Measurements from ENCODE around the gene THSD4.

The THSD4 gene

GRCh38 chr15:71746719-71747118 lies 631.4 kb downstream of the THSD4 start:
- DNase-seq: no peak

GRCh38 chr15:71747128-71748083 lies 632.1 kb downstream of the THSD4 start:
- no peak for DNase-seq

GRCh38 chr15:71748293-71748718 lies 633.0 kb downstream of the THSD4 start:
- no peak for DNase-seq

- no peak for DNase-seq
Measured at GRCh38 chr15:71749500-71749899, 634.2 kb downstream of the THSD4 start.

GRCh38 chr15:71752128-71752527 lies 636.9 kb downstream of the THSD4 start:
- DNase-seq: no peak

GRCh38 chr15:71752604-71753289 lies 637.5 kb downstream of the THSD4 start:
- DNase-seq: no peak

- DNase-seq: no peak
Measured at GRCh38 chr15:71753346-71753745, 638.1 kb downstream of the THSD4 start.

GRCh38 chr15:71754660-71755059 lies 639.4 kb downstream of the THSD4 start:
- DNase-seq: no peak

GRCh38 chr15:71755092-71755970 lies 640.1 kb downstream of the THSD4 start:
- DNase-seq: no peak

- DNase-seq: no peak
Measured at GRCh38 chr15:71756599-71757352, 641.5 kb downstream of the THSD4 start.

- DNase-seq: no peak
Measured at GRCh38 chr15:71757741-71758530, 642.7 kb downstream of the THSD4 start.

GRCh38 chr15:71758711-71759110 lies 643.4 kb downstream of the THSD4 start:
- no peak for DNase-seq

- DNase-seq: no peak
Measured at GRCh38 chr15:71760852-71761251, 645.6 kb downstream of the THSD4 start.

- no peak for DNase-seq
Measured at GRCh38 chr15:71761649-71762048, 646.4 kb downstream of the THSD4 start.

- DNase-seq: no peak
Measured at GRCh38 chr15:71768184-71768583, 652.9 kb downstream of the THSD4 start.

GRCh38 chr15:71773206-71773859 lies 658.1 kb downstream of the THSD4 start:
- no peak for DNase-seq

- no peak for DNase-seq
Measured at GRCh38 chr15:71775856-71776255, 660.6 kb downstream of the THSD4 start.

GRCh38 chr15:71776304-71776703 lies 661.0 kb downstream of the THSD4 start:
- no peak for DNase-seq

GRCh38 chr15:71777216-71777943 lies 662.1 kb downstream of the THSD4 start:
- DNase-seq: no peak
